Measurements from ENCODE around the gene PAM16.
"Not testable (repeated sequence)": the region's sequence is repeated elsewhere in the genome, so short reads cannot be mapped to it uniquely, and the experiment has no call there.

The PAM16 gene

DNA sequence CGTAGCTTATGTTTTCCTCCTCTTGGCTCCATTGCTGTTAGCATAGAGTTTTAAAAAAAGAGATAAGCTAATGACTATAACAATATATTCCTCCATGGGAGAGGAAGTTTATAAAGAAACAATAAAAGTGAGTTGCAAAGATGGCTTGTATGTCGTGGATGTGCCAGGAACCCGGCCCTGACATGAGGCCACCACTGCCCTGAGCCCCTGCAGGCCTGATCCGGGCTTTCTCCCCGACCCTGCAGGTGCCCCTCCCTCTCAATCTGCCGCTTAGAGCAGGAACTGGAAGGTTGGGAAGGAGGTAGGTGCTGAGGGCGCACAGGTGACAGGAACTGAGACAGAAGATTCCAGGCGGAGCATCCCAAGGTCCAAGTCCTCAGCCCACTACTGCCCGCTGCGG, 11.7 kb downstream of the PAM16 start:
- Histone ChIP-seq H3K36me3 (ENCODE audit: insufficient read depth, low read length) (no peaks in the 10 kb centered on the region), H3K4me3 (ENCODE audit: low read depth, low read length) (no peak overlapping the region), H3K4me1 (ENCODE audit: control insufficient read depth, insufficient read depth, low read length, unreplicated experiment) (no peaks in the 10 kb centered on the region), H3K27ac (ENCODE audit: low read depth, low read length) (no peak overlapping the region), H2AFZ (ENCODE audit: low read length, unreplicated experiment) (no peak overlapping the region), H3K27me3 (ENCODE audit: insufficient read depth, low read length) (no peaks in the 10 kb centered on the region), H3K79me2 (ENCODE audit: control insufficient read depth, insufficient read depth, low read length, unreplicated experiment) (peaks cover 22% of the 10 kb centered on the region)

DNA sequence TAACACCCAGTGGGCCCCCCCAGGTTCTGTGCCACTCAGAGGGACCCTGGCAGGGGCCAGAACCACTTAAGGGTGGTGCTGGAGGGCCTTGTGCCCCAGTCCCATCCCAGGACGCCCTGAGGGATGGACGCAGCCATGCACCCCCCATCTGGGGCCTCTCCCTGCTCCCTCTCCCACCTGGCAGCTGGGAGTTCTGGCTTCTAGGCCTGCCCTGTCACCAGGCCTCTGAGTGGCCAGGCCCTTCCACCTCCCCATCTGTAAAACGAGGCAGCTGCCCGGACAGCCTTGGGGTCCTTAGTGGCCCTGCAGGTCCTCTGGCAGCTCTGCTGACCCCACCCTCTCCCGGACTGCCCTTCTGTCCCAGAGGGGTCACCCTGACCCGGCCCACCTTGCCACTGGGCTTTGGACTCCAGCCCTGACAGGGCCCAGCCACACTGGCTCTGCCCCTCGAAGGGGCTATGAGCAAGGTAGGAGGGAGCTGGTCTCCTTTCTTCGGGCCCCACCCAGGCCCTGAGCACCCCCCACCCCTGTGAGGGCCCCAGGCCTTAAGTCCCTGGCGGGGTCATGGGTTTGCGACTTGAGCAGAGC, 12.3 kb downstream of the PAM16 start:
- Histone ChIP-seq H3K27me3 (ENCODE audit: insufficient read depth, low read length) (no peaks in the 10 kb centered on the region), H3K4me1 (ENCODE audit: control insufficient read depth, insufficient read depth, low read length, unreplicated experiment) (no peaks in the 10 kb centered on the region), H3K36me3 (ENCODE audit: insufficient read depth, low read length) (no peaks in the 10 kb centered on the region), H2AFZ (ENCODE audit: low read length, unreplicated experiment) (no peak overlapping the region), H3K4me3 (ENCODE audit: low read depth, low read length) (no peak overlapping the region), H3K27ac (ENCODE audit: low read depth, low read length) (no peak overlapping the region), H3K79me2 (ENCODE audit: control insufficient read depth, insufficient read depth, low read length, unreplicated experiment) (peaks cover 16% of the 10 kb centered on the region)

DNA sequence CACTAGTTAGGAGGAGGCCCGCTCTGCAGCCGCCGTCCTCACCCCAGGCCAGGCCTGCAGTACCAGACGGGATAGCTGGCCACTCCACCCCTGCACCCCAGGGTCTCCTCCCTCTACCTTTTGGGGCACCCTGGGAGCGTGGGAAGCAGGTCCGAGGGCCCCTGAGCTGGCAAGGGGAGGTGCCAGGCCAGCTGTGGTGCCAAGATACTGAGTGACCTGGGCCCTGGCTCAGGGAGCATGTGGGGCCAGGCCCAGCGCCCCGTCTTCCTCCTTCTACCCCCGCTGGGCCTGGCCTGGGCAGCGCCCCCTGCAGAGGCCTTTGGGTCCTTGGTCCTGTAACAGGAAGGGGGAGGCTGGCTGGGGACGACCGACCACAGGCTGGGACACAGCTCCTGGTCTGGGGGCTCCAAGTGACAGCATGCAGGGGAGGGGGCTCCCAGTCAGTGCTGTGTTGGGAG, 13.0 kb downstream of the PAM16 start:
- Histone ChIP-seq H3K27me3 (ENCODE audit: insufficient read depth, low read length) (no peaks in the 10 kb centered on the region), H3K79me2 (ENCODE audit: control insufficient read depth, insufficient read depth, low read length, unreplicated experiment) (peaks cover 9% of the 10 kb centered on the region), H2AFZ (ENCODE audit: low read length, unreplicated experiment) (no peak overlapping the region), H3K27ac (ENCODE audit: low read depth, low read length) (no peak overlapping the region), H3K4me3 (ENCODE audit: low read depth, low read length) (no peak overlapping the region), H3K4me1 (ENCODE audit: control insufficient read depth, insufficient read depth, low read length, unreplicated experiment) (no peaks in the 10 kb centered on the region), H3K36me3 (ENCODE audit: insufficient read depth, low read length) (no peaks in the 10 kb centered on the region)

GRCh38 chr16:4337540-4338088, 13.5 kb downstream of the PAM16 start:
- Histone ChIP-seq H3K4me3 (ENCODE audit: low read depth, low read length) (no peak overlapping the region), H3K36me3 (ENCODE audit: insufficient read depth, low read length) (no peaks in the 10 kb centered on the region), H3K27ac (ENCODE audit: low read depth, low read length) (no peak overlapping the region), H3K27me3 (ENCODE audit: insufficient read depth, low read length) (no peaks in the 10 kb centered on the region), H2AFZ (ENCODE audit: low read length, unreplicated experiment) (no peak overlapping the region), H3K4me1 (ENCODE audit: control insufficient read depth, insufficient read depth, low read length, unreplicated experiment) (no peaks in the 10 kb centered on the region), H3K79me2 (ENCODE audit: control insufficient read depth, insufficient read depth, low read length, unreplicated experiment) (peaks cover 6% of the 10 kb centered on the region)

DNA sequence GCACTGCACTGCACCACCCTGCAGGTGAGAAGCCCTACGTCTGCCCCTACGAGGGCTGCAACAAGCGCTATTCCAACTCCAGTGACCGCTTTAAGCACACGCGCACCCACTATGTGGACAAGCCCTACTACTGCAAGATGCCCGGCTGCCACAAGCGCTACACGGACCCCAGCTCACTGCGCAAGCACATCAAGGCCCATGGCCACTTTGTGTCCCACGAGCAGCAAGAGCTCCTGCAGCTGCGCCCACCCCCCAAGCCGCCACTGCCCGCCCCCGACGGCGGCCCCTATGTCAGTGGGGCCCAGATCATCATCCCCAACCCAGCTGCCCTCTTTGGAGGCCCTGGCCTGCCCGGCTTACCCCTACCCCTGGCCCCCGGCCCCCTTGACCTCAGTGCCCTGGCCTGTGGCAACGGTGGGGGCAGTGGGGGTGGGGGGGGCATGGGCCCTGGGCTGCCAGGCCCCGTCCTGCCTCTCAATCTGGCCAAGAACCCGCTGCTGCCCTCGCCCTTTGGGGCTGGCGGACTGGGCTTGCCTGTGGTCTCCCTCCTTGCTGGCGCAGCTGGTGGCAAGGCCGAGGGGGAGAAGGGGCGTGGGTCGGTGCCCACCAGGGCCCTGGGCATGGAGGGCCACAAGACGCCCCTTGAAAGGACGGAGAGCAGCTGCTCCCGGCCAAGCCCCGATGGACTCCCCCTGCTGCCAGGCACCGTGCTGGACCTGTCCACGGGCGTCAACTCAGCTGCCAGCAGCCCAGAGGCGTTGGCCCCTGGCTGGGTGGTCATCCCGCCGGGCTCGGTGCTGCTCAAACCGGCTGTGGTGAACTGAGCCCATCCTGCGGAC, 14.2 kb downstream of the PAM16 start:
- no peaks in the 10 kb centered on the region for H3K4me1 ChIP-seq (ENCODE audit: control insufficient read depth, insufficient read depth, low read length, unreplicated experiment)
- no peaks in the 10 kb centered on the region for H3K27me3 ChIP-seq (ENCODE audit: insufficient read depth, low read length)
- peaks cover 9% of the 10 kb centered on the region for H3K79me2 ChIP-seq (ENCODE audit: control insufficient read depth, insufficient read depth, low read length, unreplicated experiment)
- H3K4me3 ChIP-seq (ENCODE audit: low read depth, low read length): no peak overlapping the region
- H2AFZ ChIP-seq (ENCODE audit: low read length, unreplicated experiment): no peak overlapping the region
- no peak overlapping the region for H3K27ac ChIP-seq (ENCODE audit: low read depth, low read length)
- no peaks in the 10 kb centered on the region for H3K36me3 ChIP-seq (ENCODE audit: insufficient read depth, low read length)

- Histone ChIP-seq H3K36me3 (ENCODE audit: insufficient read depth, low read length) (no peaks in the 10 kb centered on the region), H3K79me2 (ENCODE audit: control insufficient read depth, insufficient read depth, low read length, unreplicated experiment) (peaks cover 11% of the 10 kb centered on the region), H3K4me1 (ENCODE audit: control insufficient read depth, insufficient read depth, low read length, unreplicated experiment) (no peaks in the 10 kb centered on the region), H3K27ac (ENCODE audit: low read depth, low read length) (no peak overlapping the region), H3K4me3 (ENCODE audit: low read depth, low read length) (no peak overlapping the region), H3K27me3 (ENCODE audit: insufficient read depth, low read length) (no peaks in the 10 kb centered on the region), H2AFZ (ENCODE audit: low read length, unreplicated experiment) (no peak overlapping the region)
These were observed 16.2 kb downstream of the PAM16 start for GRCh38 chr16:4334724-4335495.

DNA sequence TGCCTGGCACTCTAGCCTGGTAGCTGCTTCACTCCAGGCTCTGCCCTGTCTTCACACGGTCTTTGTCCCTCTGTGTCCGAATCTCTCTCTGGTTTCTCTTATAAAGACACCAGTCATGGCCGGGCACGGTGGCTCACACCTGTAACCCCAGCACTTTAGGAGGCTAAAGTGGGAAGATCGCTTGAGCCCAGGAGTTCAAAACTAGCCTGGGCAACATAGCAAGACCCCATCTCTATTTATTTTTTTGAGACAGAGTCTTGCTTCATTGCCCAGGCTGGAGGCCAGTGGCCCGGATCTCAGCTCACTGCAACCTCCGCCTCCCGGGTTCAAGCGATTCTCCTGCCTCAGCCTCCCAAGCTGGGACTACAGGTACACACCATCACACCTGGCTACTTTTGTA, 17.4 kb downstream of the PAM16 start:
- H2AFZ ChIP-seq (ENCODE audit: low read length, unreplicated experiment); H3K36me3 ChIP-seq (ENCODE audit: insufficient read depth, low read length); H3K27me3 ChIP-seq (ENCODE audit: insufficient read depth, low read length); H3K27ac ChIP-seq (ENCODE audit: low read depth, low read length); H3K4me3 ChIP-seq (ENCODE audit: low read depth, low read length); H3K4me1 ChIP-seq (ENCODE audit: control insufficient read depth, insufficient read depth, low read length, unreplicated experiment): not testable (repeated sequence)
- peaks cover 21% of the 10 kb centered on the region for H3K79me2 ChIP-seq (ENCODE audit: control insufficient read depth, insufficient read depth, low read length, unreplicated experiment)

DNA sequence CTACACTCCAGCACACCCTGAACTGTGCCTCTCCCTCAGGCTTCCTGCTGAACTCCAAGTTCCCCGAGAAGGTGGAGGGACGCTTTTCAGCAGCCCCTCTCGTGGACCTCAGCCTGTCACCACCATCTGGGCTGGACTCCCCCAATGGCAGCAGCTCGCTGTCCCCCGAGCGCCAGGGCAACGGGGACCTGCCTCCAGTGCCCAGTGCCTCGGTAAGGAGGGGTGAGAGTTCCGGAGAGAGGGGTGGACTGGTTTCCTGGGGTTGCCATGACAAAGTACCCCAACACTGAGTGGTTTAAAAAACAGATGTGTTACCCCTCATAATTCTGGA, 17.8 kb downstream of the PAM16 start:
- no peak overlapping the region for H2AFZ ChIP-seq (ENCODE audit: low read length, unreplicated experiment)
- no peaks in the 10 kb centered on the region for H3K27me3 ChIP-seq (ENCODE audit: insufficient read depth, low read length)
- no peak overlapping the region for H3K4me3 ChIP-seq (ENCODE audit: low read depth, low read length)
- H3K36me3 ChIP-seq (ENCODE audit: insufficient read depth, low read length): no peaks in the 10 kb centered on the region
- H3K79me2 ChIP-seq (ENCODE audit: control insufficient read depth, insufficient read depth, low read length, unreplicated experiment): peaks cover 26% of the 10 kb centered on the region
- peaks cover 8% of the 10 kb centered on the region for H3K4me1 ChIP-seq (ENCODE audit: control insufficient read depth, insufficient read depth, low read length, unreplicated experiment)
- no peak overlapping the region for H3K27ac ChIP-seq (ENCODE audit: low read depth, low read length)

DNA sequence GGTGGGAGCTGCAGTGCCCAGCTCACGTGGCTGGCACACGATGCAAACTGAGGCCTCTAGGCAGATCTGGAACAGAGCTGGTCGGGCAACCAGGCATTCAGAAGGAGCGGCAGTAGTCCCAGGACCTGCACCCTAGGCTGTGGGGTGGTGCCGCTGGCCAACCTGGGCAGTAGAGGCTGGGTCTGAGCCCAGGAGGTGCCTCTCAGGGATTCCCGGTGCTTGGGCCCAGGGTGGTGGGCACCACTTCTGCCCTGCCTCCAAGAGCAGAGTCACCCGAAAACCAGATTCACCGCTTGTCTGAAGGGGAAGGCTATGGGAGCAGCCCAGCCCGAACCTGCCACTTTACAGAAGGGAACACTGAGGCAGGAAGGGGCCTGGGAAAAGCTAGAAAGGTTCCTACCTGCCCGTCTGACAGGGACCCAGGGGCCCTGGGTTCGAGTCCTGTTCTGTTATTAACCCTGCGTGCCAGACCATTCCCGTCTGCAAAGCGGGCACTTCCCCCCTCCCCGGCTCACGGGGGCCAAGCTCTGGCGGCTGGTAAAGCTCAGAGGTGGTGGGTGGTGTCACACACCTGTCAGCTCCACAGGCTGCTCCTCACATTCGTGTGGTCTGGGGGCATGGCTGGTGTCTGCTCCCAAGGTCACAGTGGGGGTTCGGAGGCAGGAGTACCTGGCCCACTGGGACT, 18.4 kb downstream of the PAM16 start:
- Histone ChIP-seq H3K27me3 (ENCODE audit: insufficient read depth, low read length) (no peaks in the 10 kb centered on the region), H3K4me1 (ENCODE audit: control insufficient read depth, insufficient read depth, low read length, unreplicated experiment) (peaks cover 12% of the 10 kb centered on the region), H3K79me2 (ENCODE audit: control insufficient read depth, insufficient read depth, low read length, unreplicated experiment) (peaks cover 29% of the 10 kb centered on the region), H3K27ac (ENCODE audit: low read depth, low read length) (no peak overlapping the region), H2AFZ (ENCODE audit: low read length, unreplicated experiment) (no peak overlapping the region), H3K4me3 (ENCODE audit: low read depth, low read length) (no peak overlapping the region), H3K36me3 (ENCODE audit: insufficient read depth, low read length) (no peaks in the 10 kb centered on the region)

- peaks cover 34% of the 10 kb centered on the region for H3K79me2 ChIP-seq (ENCODE audit: control insufficient read depth, insufficient read depth, low read length, unreplicated experiment)
- H3K36me3 ChIP-seq (ENCODE audit: insufficient read depth, low read length): no peaks in the 10 kb centered on the region
- peaks cover 13% of the 10 kb centered on the region for H3K4me1 ChIP-seq (ENCODE audit: control insufficient read depth, insufficient read depth, low read length, unreplicated experiment)
- H3K27ac ChIP-seq (ENCODE audit: low read depth, low read length): no peak overlapping the region
- no peaks in the 10 kb centered on the region for H3K27me3 ChIP-seq (ENCODE audit: insufficient read depth, low read length)
- H2AFZ ChIP-seq (ENCODE audit: low read length, unreplicated experiment): no peak overlapping the region
- H3K4me3 ChIP-seq (ENCODE audit: low read depth, low read length): no peak overlapping the region
These were observed 19.0 kb downstream of the PAM16 start for GRCh38 chr16:4332083-4332482.
